Stimulated activated naive CD4-positive, alpha-beta T cell treated with Interleukin-2 at 50 U/mL for 16 hours (primary cell): ENCODE measurements around the gene CDRT4.

Experiments used
- DNase-seq: peaks from one replicate; lab custom pipeline; 2025; lab: John Stamatoyannopoulos, UW

Gene CDRT4

DNA sequence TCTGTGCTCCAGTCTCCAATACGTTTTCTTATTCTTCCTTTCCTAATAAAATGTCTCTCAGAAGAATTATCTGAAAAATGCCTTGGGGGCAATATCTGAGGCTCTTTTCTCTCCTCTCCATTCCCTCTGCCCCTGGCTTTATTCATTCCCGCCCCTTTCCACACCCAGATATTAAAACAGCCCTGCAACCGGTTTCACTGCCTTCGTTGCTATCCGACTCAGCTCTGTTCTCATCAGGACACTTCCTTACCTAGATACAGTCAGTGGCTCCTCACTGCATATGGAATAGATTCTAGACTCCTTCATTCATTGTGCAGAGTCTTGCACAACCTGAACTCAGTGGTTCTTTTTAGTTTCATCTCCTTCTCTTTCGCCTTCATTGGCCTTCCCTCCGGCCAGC is 74.0 kb downstream of the CDRT4 start:
- DNase-seq, result no peak

DNA sequence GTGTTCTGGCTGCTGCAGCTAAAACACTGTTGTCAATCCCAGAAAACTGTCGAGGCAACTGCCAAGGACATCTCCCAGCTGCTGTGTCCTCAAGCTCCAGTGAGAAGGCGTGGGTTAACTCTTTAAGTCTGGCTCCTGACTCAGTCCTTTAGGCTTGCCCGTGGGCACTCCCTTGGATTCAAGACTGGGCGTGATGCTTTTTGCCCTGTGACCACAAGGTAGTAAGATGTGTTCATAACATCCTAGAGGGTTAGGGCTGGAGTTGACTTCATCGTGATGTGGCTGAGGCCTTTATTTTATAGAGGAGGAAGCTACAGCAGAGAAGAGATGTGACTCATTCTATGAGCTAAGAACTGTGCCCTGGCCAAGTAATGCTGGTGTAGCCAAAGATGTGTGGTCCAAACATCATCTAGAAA is 75.1 kb downstream of the CDRT4 start:
- no peak for DNase-seq

DNA sequence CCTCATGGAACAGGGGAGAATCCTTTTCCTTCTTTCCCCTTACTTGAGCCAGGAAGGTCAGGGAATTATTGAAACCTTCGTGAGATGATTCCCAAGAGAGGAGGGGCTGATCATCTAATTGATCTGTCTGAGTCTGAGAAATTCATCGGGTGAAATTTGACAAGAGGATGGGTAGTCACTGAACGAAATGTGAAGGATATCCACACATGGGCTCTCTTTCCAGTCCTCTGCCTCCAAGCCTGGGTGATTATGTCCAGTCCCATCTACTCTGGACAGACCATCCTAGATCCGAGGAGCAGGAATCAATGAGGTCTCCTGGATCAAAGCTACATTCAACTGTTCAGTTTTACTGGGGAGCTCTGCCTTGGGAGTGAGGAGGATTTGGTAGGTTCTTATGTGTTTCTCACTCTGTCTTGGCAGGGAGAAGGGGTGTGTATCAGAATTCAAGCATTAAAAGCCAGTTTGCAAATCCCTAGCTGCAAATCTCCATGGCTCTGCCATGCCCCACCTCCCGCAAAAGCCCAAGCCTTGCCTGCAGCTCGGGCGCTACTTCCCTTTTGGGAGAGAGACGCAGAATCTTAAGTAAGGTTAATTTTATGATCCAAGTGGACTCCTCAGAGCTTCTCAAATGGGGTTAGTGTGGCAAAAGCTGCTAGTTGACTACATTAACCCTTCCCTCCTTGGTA is 78.9 kb downstream of the CDRT4 start:
- DNase-seq, result no peak

DNA sequence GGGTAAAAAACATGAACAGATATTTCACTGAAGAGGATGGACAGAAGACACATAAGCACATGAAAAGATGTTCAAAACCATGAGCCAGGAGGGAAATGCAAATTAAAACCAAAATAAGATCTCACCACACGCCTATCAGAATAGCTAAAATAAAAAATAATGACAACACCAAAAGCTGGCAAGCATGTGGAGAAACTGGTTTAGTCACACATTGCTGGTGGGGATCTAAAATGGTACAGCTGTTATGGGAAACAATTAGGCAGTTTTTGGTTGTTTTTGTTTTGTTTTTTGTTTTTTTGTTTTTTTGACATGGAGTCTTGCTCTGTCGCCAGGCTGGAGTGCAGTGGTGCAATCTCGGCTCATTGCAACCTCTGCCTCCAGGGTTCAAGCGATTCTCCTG is 81.3 kb downstream of the CDRT4 start:
- no peak for DNase-seq
